IMR-90 (cell line): ENCODE data around the gene ACTRT2. TPM values are rescaled to one million over a fixed set of nuclear protein-coding genes. Genes with fewer than 3 reads are reported as not detected.
A peak's percentile ranks its signal among the peaks of the same experiment; 100 is the strongest.

Experiments
- ATAC-seq: fragments of 200-7000 bp; cut with Tn5 transposase; 2 replicates; pipeline ENCODE4 v1.9.1; 2020; ENCODE audit warnings: low read depth, mild to moderate bottlenecking, moderate library complexity
- BruUV-seq: library from RNA; stranded (reverse); fragments of 400-500 nt; replicated peaks from 2 replicates; lab custom pipeline; 2021; lab: Mats Ljungman, UMichigan
- CTCF ChIA-PET: fragments of 300-600 bp; formaldehyde crosslinking; extraction: SDS; loops from one replicate; lab custom pipeline; 2021; ENCODE audit warnings: antibody characterized with exemption; lab: Yijun Ruan, JAX
- POLR2A ChIA-PET: fragments of 300-600 bp; sonication (Branson Sonifier 250); formaldehyde crosslinking; loops from one replicate; lab custom pipeline; 2022; ENCODE audit warnings: antibody characterized with exemption; ENCODE audit not compliant: unreplicated experiment; lab: Charles Lee
- DNase-seq: peaks from one replicate; pipeline ENCODE4 v3.0.0; 2013
- H2AFZ ChIP-seq: replicated peaks from 2 replicates; pipeline ENCODE3; 2013; ENCODE audit warnings: low read length, mild to moderate bottlenecking; ENCODE audit not compliant: poor library complexity
- H2AK5ac ChIP-seq: 2 replicates; pipeline ENCODE4 v1.6.1; 2013; ENCODE audit warnings: low read depth, low read length, inconsistent platforms
- H2AK9ac ChIP-seq: replicated peaks from 2 replicates; pipeline ENCODE3; 2013; ENCODE audit warnings: mild to moderate bottlenecking, low read depth, low read length, moderate library complexity; ENCODE audit not compliant: poor library complexity
- H2BK120ac ChIP-seq: 2 replicates; pipeline ENCODE4 v1.6.1; 2013; ENCODE audit warnings: low read depth, low read length, inconsistent platforms
- H2BK15ac ChIP-seq: 3 replicates; pipeline ENCODE4 v1.6.1; 2013; ENCODE audit warnings: low read depth, low read length, inconsistent platforms
- H2BK20ac ChIP-seq: 2 replicates; pipeline ENCODE4 v1.6.1; 2013; ENCODE audit warnings: low read depth, mild to moderate bottlenecking, inconsistent platforms, low read length, moderate library complexity
- H2BK5ac ChIP-seq: 2 replicates; pipeline ENCODE4 v1.6.1; 2013; ENCODE audit warnings: mild to moderate bottlenecking, low read depth, low read length, inconsistent platforms; ENCODE audit not compliant: poor library complexity, severe bottlenecking
- H3K14ac ChIP-seq: replicated peaks from 2 replicates; pipeline ENCODE4 v1.6.1; 2013; ENCODE audit warnings: low read depth, low read length, inconsistent platforms
- H3K18ac ChIP-seq: 2 replicates; pipeline ENCODE4 v1.6.1; 2013; ENCODE audit warnings: low read depth, low read length, control low read depth
- H3K23ac ChIP-seq: 2 replicates; pipeline ENCODE4 v1.6.1; 2013; ENCODE audit warnings: low read depth, low read length, inconsistent platforms
- H3K27ac ChIP-seq: 2 replicates; pipeline ENCODE4 v1.5.1; 2013; ENCODE audit warnings: mild to moderate bottlenecking, control low read depth, low read length; ENCODE audit not compliant: insufficient read depth
- H3K27me3 ChIP-seq: 2 replicates; pipeline ENCODE4 v1.6.1; 2013; ENCODE audit warnings: low read length; ENCODE audit not compliant: control insufficient read depth, insufficient read depth
- H3K36me3 ChIP-seq: 2 replicates; pipeline ENCODE4 v1.6.1; 2013; ENCODE audit warnings: low read length, mixed read lengths; ENCODE audit not compliant: control insufficient read depth, insufficient read depth
- H3K4ac ChIP-seq: 2 replicates; pipeline ENCODE4 v1.6.1; 2013; ENCODE audit warnings: low read depth, low read length, inconsistent platforms
- H3K4me1 ChIP-seq: 2 replicates; pipeline ENCODE4 v1.6.1; 2013; ENCODE audit warnings: low read length, mixed read lengths; ENCODE audit not compliant: control insufficient read depth, insufficient read depth
- H3K4me2 ChIP-seq: 2 replicates; pipeline ENCODE4 v1.6.1; 2013; ENCODE audit warnings: low read depth, mild to moderate bottlenecking, control low read depth, low read length, moderate library complexity
- H3K4me3 ChIP-seq: 2 replicates; pipeline ENCODE4 v1.5.1; 2013; ENCODE audit warnings: low read depth, mild to moderate bottlenecking, control low read depth, low read length, moderate library complexity; ENCODE audit not compliant: insufficient read depth
- H3K56ac ChIP-seq: 2 replicates; pipeline ENCODE4 v1.6.1; 2013; ENCODE audit warnings: low read length, inconsistent platforms; ENCODE audit not compliant: insufficient read depth; ENCODE audit errors: extremely low read depth
- H3K79me1 ChIP-seq, 2 experiments: 2 replicates each; pipeline ENCODE4 v1.6.1; 2013; ENCODE audit warnings: low read length in 2 of 2, inconsistent platforms in 1 of 2, low read depth in 1 of 2
- H3K9ac ChIP-seq: 2 replicates; pipeline ENCODE4 v1.6.1; 2013; ENCODE audit warnings: low read depth, low read length, control low read depth
- H3K9me1 ChIP-seq: 2 replicates; pipeline ENCODE4 v1.6.1; 2013; ENCODE audit warnings: low read length, inconsistent platforms; ENCODE audit not compliant: insufficient read depth
- H3K9me3 ChIP-seq: 2 replicates; pipeline ENCODE4 v1.6.1; 2013; ENCODE audit warnings: low read length; ENCODE audit not compliant: control insufficient read depth, insufficient read depth
- H4K20me1 ChIP-seq: 2 replicates; pipeline ENCODE4 v1.6.1; 2013; ENCODE audit warnings: low read length, inconsistent platforms; ENCODE audit not compliant: insufficient read depth
- H4K5ac ChIP-seq: 2 replicates; pipeline ENCODE4 v1.6.1; 2013; ENCODE audit warnings: mild to moderate bottlenecking, low read depth, low read length, control low read depth
- H4K8ac ChIP-seq, 2 experiments: 2 replicates each; pipeline ENCODE4 v1.6.1; 2013; ENCODE audit warnings: low read depth in 2 of 2, low read length in 2 of 2, control low read depth in 1 of 2, inconsistent platforms in 1 of 2
- H4K91ac ChIP-seq: 2 replicates; pipeline ENCODE4 v1.6.1; 2013; ENCODE audit warnings: low read depth, low read length, inconsistent platforms; ENCODE audit not compliant: insufficient read depth
- POLR2A ChIP-seq: IDR thresholded peaks from 2 replicates; pipeline ENCODE4 v1.6.1; 2012; ENCODE audit warnings: mild to moderate bottlenecking, low read depth, low read length
- WGBS, 2 experiments: methylation state at CpG; one replicate each; pipeline versions ENCODE4 v1.1.5 to v1.1.7; 2013; ENCODE audit warnings: missing lambda C conversion rate in 2 of 2; ENCODE audit not compliant: insufficient read length in 1 of 2; ENCODE audit errors: extremely low coverage in 2 of 2; 5-methylcytosine and 5-hydroxymethylcytosine counted together
- dilution Hi-C: fragments of 300-500 bp; cut with HindIII; formaldehyde crosslinking; loops from one replicate; pipeline ENCODE4 v1.14.3; 2018; ENCODE audit warnings: low sequenced_read_pairs; ENCODE audit not compliant: unreplicated experiment
- in situ Hi-C: fragments of 300-500 bp; cut with MboI; formaldehyde crosslinking; loops from 3 replicates; pipeline ENCODE4 v1.14.3; 2019; ENCODE audit warnings: low sequenced_read_pairs, inconsistent platforms, mixed read lengths
- intact Hi-C: fragments of 100-400 bp; cut with micrococcal nuclease; formaldehyde crosslinking; loops from 2 replicates; pipeline ENCODE4 v1.10.0; 2022
- polyA plus RNA-seq, 3 experiments: library from polyadenylated mRNA; depleted of rRNA; stranded (reverse); fragments of >200 nt; gene quantifications; 2 replicates each; pipeline ENCODE4 v1.2.3, GENCODE V29; 2012; ENCODE audit warnings: low replicate concordance in 1 of 3
- total RNA-seq: library from RNA; depleted of rRNA; stranded (reverse); fragments of >200 nt; gene quantifications from 2 replicates; pipeline ENCODE4 v1.2.3, GENCODE V29; 2012

ACTRT2 gene
- total and polyA plus RNA-seq, 2 of the 4 experiments (the other 2 are of a cell fraction) = not detected

- H3K4me2 ChIP-seq = no peak overlapping the region
- H3K23ac ChIP-seq = no peak overlapping the region
- CTCF ChIA-PET = no interaction called here
- no peak overlapping the region for H3K27ac ChIP-seq
- no peak overlapping the region for H2BK120ac ChIP-seq
- no peaks in the 10 kb centered on the region for H3K79me1 ChIP-seq
- no peaks in the 10 kb centered on the region for H3K27me3 ChIP-seq
- H3K4me1 ChIP-seq = no peaks in the 10 kb centered on the region
- dilution Hi-C loops = no loop called here
- H3K9me1 ChIP-seq = no peaks in the 10 kb centered on the region
- no peak overlapping the region for H3K9ac ChIP-seq
- H2AK5ac ChIP-seq = no peak overlapping the region
- H3K36me3 ChIP-seq = no peaks in the 10 kb centered on the region
- peak overlapping the region; percentile 3 for H2AK9ac ChIP-seq
- H4K91ac ChIP-seq = no peak overlapping the region
- H3K56ac ChIP-seq = no peak overlapping the region
- no peak overlapping the region for H3K14ac ChIP-seq
- no peak overlapping the region for H3K18ac ChIP-seq
- no peak overlapping the region for H4K5ac ChIP-seq
- in situ Hi-C loops = no loop called here
- ATAC-seq (no peak), DNase-seq (no peak)
- H3K4me3 ChIP-seq = no peak overlapping the region
- POLR2A ChIA-PET = no interaction called here
- no TSS peak for BruUV-seq
- no peak for TF ChIP-seq POLR2A
- no peak overlapping the region for H2BK20ac ChIP-seq
- WGBS, 2 experiments = 69% methylated on average over 7 of the region's 23 CpGs; no CpG with 5 or more reads in 1 of the 2 experiments
- H2BK15ac ChIP-seq = no peak overlapping the region
- H2BK5ac ChIP-seq = no peak overlapping the region
- H3K9me3 ChIP-seq = peaks cover 60% of the 10 kb centered on the region
- no peak overlapping the region for H3K4ac ChIP-seq
- no peak overlapping the region for H4K8ac ChIP-seq
- no peaks in the 10 kb centered on the region for H4K20me1 ChIP-seq
- intact Hi-C loops = no loop called here
- H2AFZ ChIP-seq = no peak overlapping the region
Observed at GRCh38 chr1:3002349-3003038, 18.8 kb upstream of the ACTRT2 start.
